Neural crest cell (in vitro differentiated cells): ENCODE results near the gene SPTBN4. TPM values are rescaled to one million over a fixed set of nuclear protein-coding genes. Genes with fewer than 3 reads are reported as not detected.

Experiments used
- DNase-seq: peaks from one replicate; pipeline ENCODE4 v3.0.0; 2021; ENCODE audit warnings: low read depth, mixed read lengths, low spot score
- H3K27ac Mint-ChIP-seq: one replicate; pipeline ENCODE4 v1.8.0; 2021; ENCODE audit warnings: mild to moderate bottlenecking, mixed read lengths; ENCODE audit not compliant: unreplicated experiment
- H3K27me3 Mint-ChIP-seq: 2 replicates; pipeline ENCODE4 v1.8.0; 2021; ENCODE audit warnings: low read depth, mild to moderate bottlenecking, mixed read lengths
- H3K36me3 Mint-ChIP-seq: 2 replicates; pipeline ENCODE4 v1.8.0; 2021; ENCODE audit warnings: low read depth, mild to moderate bottlenecking, mixed read lengths
- H3K4me1 Mint-ChIP-seq: 2 replicates; pipeline ENCODE4 v1.8.0; 2021; ENCODE audit warnings: mixed read lengths
- H3K4me3 Mint-ChIP-seq: one replicate; pipeline ENCODE4 v1.8.0; 2021; ENCODE audit warnings: mild to moderate bottlenecking, mixed read lengths
- H3K9me3 Mint-ChIP-seq: 2 replicates; pipeline ENCODE4 v1.8.0; 2021; ENCODE audit warnings: mixed read lengths
- CTCF ChIP-seq: fragments of 200-600 bp; sonication (generic); conservative IDR thresholded peaks from 2 replicates; pipeline ENCODE4 v1.5.0; 2021; ENCODE audit warnings: antibody characterized with exemption, mild to moderate bottlenecking
- total RNA-seq: library from RNA; stranded (reverse); gene quantifications from 2 replicates; pipeline ENCODE4 v1.2.1, GENCODE V29; 2021

The SPTBN4 gene
- total RNA-seq, 1 donor from 2014 or later: 0.40 TPM

GRCh38 chr19:40420451-40420765 lies 46.4 kb upstream of the SPTBN4 start:
- DNase-seq: no peak
- Mint-ChIP-seq H3K4me1 (peaks cover 32% of the 10 kb centered on the region), H3K4me3 (peak overlapping the region; percentile 81), H3K9me3 (no peaks in the 10 kb centered on the region), H3K27me3 (no peaks in the 10 kb centered on the region), H3K27ac (peak overlapping the region; percentile 35), H3K36me3 (no peaks in the 10 kb centered on the region)
- TF ChIP-seq CTCF: no peak

- Mint-ChIP-seq H3K4me1 (peaks cover 37% of the 10 kb centered on the region), H3K27me3 (no peaks in the 10 kb centered on the region), H3K4me3 (peak overlapping the region; percentile 84), H3K27ac (peak overlapping the region; percentile 35), H3K9me3 (no peaks in the 10 kb centered on the region), H3K36me3 (no peaks in the 10 kb centered on the region)
- peak; percentile 97 for TF ChIP-seq CTCF
- DNase-seq: peak; percentile 90
Measured at GRCh38 chr19:40420766-40421765, 45.7 kb upstream of the SPTBN4 start.

GRCh38 chr19:40421993-40422747 lies 44.6 kb upstream of the SPTBN4 start:
- Mint-ChIP-seq H3K9me3 (no peaks in the 10 kb centered on the region), H3K27ac (no peak overlapping the region), H3K27me3 (no peaks in the 10 kb centered on the region), H3K4me1 (peaks cover 37% of the 10 kb centered on the region), H3K36me3 (no peaks in the 10 kb centered on the region), H3K4me3 (peak overlapping the region; percentile 36)
- no peak for DNase-seq
- no peak for TF ChIP-seq CTCF

- H3K9me3 Mint-ChIP-seq: no peaks in the 10 kb centered on the region
- no peak for DNase-seq
- TF ChIP-seq CTCF: no peak
- H3K4me3 Mint-ChIP-seq: peak overlapping the region; percentile 36
- no peaks in the 10 kb centered on the region for H3K27me3 Mint-ChIP-seq
- no peaks in the 10 kb centered on the region for H3K36me3 Mint-ChIP-seq
- H3K27ac Mint-ChIP-seq: no peak overlapping the region
- H3K4me1 Mint-ChIP-seq: peaks cover 36% of the 10 kb centered on the region
Measured at GRCh38 chr19:40422748-40423566, 43.8 kb upstream of the SPTBN4 start.

GRCh38 chr19:40423938-40424337 lies 42.9 kb upstream of the SPTBN4 start:
- no peak overlapping the region for H3K4me3 Mint-ChIP-seq
- H3K9me3 Mint-ChIP-seq: no peaks in the 10 kb centered on the region
- no peak for TF ChIP-seq CTCF
- no peak for DNase-seq
- no peaks in the 10 kb centered on the region for H3K27me3 Mint-ChIP-seq
- H3K27ac Mint-ChIP-seq: no peak overlapping the region
- H3K36me3 Mint-ChIP-seq: no peaks in the 10 kb centered on the region
- peaks cover 36% of the 10 kb centered on the region for H3K4me1 Mint-ChIP-seq
